Kidney (tissue), 14 donors: ENCODE data around the gene CUL4A. TPM values are rescaled to one million over a fixed set of nuclear protein-coding genes. Genes with fewer than 3 reads are reported as not detected.

Source experiments
- DNase-seq, 5 donors: peaks; one replicate each; pipeline ENCODE4 v3.0.0-alpha.2; 2013 to 2020
- FAIRE-seq: peaks from 2 replicates; lab custom pipeline; 2012; peaks lifted over from hg19 to GRCh38; lab: Jason Lieb, UNC
- H3K27ac ChIP-seq, 2 donors: one replicate each; pipeline ENCODE4 v1.7.0; 2013; ENCODE audit warnings: low read depth in 2 of 2, low read length in 2 of 2, inconsistent platforms in 1 of 2
- H3K27me3 ChIP-seq: one replicate; pipeline ENCODE4 v1.7.1; 2013; ENCODE audit warnings: low read length, inconsistent platforms; ENCODE audit not compliant: control insufficient read depth, insufficient read depth
- H3K36me3 ChIP-seq, 3 donors: one replicate each; pipeline versions ENCODE4 v1.7.0 to v1.7.1; 2013; ENCODE audit warnings: low read length in 3 of 3, control low read depth in 1 of 3, inconsistent platforms in 1 of 3; ENCODE audit not compliant: insufficient read depth in 3 of 3, control insufficient read depth in 2 of 3
- H3K4me1 ChIP-seq, 3 donors: one replicate each; pipeline versions ENCODE4 v1.7.0 to v1.7.1; 2013; ENCODE audit warnings: low read length in 3 of 3, inconsistent platforms in 1 of 3, low read depth in 1 of 3; ENCODE audit not compliant: control insufficient read depth in 2 of 3, insufficient read depth in 2 of 3
- H3K4me3 ChIP-seq, 3 donors: one replicate each; pipeline versions ENCODE4 v1.7.0 to v1.8.1; 2013; ENCODE audit warnings: low read length in 3 of 3, control low read depth in 1 of 3, inconsistent platforms in 1 of 3
- H3K9ac ChIP-seq, 3 donors: one replicate each; pipeline versions ENCODE4 v1.7.0 to v1.7.1; 2013; ENCODE audit warnings: low read length in 3 of 3, control low read depth in 1 of 3, inconsistent platforms in 1 of 3
- H3K9me3 ChIP-seq, 3 donors: one replicate each; pipeline versions ENCODE4 v1.7.0 to v1.7.1; 2013; ENCODE audit warnings: low read length in 3 of 3, control low read depth in 1 of 3, inconsistent platforms in 1 of 3; ENCODE audit not compliant: control insufficient read depth in 2 of 3, insufficient read depth in 1 of 3
- CTCF ChIP-seq: IDR thresholded peaks from 3 replicates; pipeline ENCODE4 v1.5.1; 2012; ENCODE audit warnings: mild to moderate bottlenecking, moderate library complexity, borderline replicate concordance; ENCODE audit not compliant: insufficient read depth; ENCODE audit errors: extremely low read depth
- intact Hi-C: fragments of 100-400 bp; cut with DNase I; formaldehyde crosslinking; loops from one replicate; pipeline ENCODE4 v1.11.1; 2022
- polyA plus RNA-seq: library from polyadenylated mRNA; stranded (reverse); fragments of 350-450 nt; fragmentation: Illumina TruSeq; extraction: RNeasy Lipid Tissue Mini Kit (QIAGEN cat#74804); gene quantifications from one replicate; pipeline ENCODE4 v1.2.3, GENCODE V29; 2014; ENCODE audit warnings: low read depth, low replicate concordance; ENCODE audit not compliant: insufficient read depth
- total RNA-seq: library from RNA; stranded (reverse); fragmentation: NEBNext Ultra II Directional; extraction: Animal tissue kit (Norgen Biotek cat#: 25700); gene quantifications from one replicate; pipeline ENCODE4 v1.2.1, GENCODE V29; 2021
- donor health status: control.
- donor health status: control.
- donor health status: control.
- donor health status: control.
- donor health status: control.
- donor health status: DM: yes; HTN: yes; CAD: no.
- donor health status: Normal renal cell carcinoma (clear cell type).

Gene CUL4A
- total and polyA plus RNA-seq, 2 donors from 2014 or later, result 26.5 to 62.5 TPM

- H3K4me1 ChIP-seq, result peaks cover 0 to 12% (median 5%) of the 10 kb centered on the region in 3 donors
These were observed 41.2 kb upstream of the CUL4A start for GRCh38 chr13:113168211-113168610.

GRCh38 chr13:113169277-113170272 is 39.8 kb upstream of the CUL4A start:
- no peak for TF ChIP-seq CTCF
- Histone ChIP-seq H3K36me3 (peaks cover 0 to 5% (median 4%) of the 10 kb centered on the region in 3 donors), H3K4me3 (no peak overlapping the region), H3K9me3 (no peaks in the 10 kb centered on the region), H3K9ac (no peak overlapping the region), H3K27ac (no peak overlapping the region), H3K27me3 (no peaks in the 10 kb centered on the region), H3K4me1 (peaks cover 0 to 12% (median 5%) of the 10 kb centered on the region in 3 donors)
- intact Hi-C loops, result no loop called here
- no peak for FAIRE-seq
- no peak for DNase-seq

More at GRCh38 chr13:113168211-113168610, 41.2 kb upstream of the CUL4A start:
- no peak for TF ChIP-seq CTCF
- Histone ChIP-seq H3K27ac (no peak overlapping the region), H3K9me3 (no peaks in the 10 kb centered on the region), H3K27me3 (no peaks in the 10 kb centered on the region), H3K4me3 (no peak overlapping the region), H3K36me3 (peaks cover 0 to 5% (median 4%) of the 10 kb centered on the region in 3 donors), H3K9ac (no peak overlapping the region)
- FAIRE-seq (no peak), DNase-seq (no peak)
- intact Hi-C loops, result no loop called here

- Histone ChIP-seq H3K4me1 (peaks cover 0 to 12% (median 5%) of the 10 kb centered on the region in 3 donors), H3K27me3 (no peaks in the 10 kb centered on the region), H3K9me3 (no peaks in the 10 kb centered on the region), H3K27ac (no peak overlapping the region), H3K36me3 (peaks cover 2 to 8% (median 6%) of the 10 kb centered on the region in 3 donors), H3K9ac (no peak overlapping the region), H3K4me3 (no peak overlapping the region)
- FAIRE-seq (no peak), DNase-seq (no peak)
- no peak for TF ChIP-seq CTCF
- intact Hi-C loops, result no loop called here
These were observed 38.9 kb upstream of the CUL4A start for GRCh38 chr13:113170511-113170910.
